ENCODE measurements around the gene GH1.
"Not testable (repeated sequence)": the region's sequence is repeated elsewhere in the genome, so short reads cannot be mapped to it uniquely, and the experiment has no call there.

Gene GH1

DNA sequence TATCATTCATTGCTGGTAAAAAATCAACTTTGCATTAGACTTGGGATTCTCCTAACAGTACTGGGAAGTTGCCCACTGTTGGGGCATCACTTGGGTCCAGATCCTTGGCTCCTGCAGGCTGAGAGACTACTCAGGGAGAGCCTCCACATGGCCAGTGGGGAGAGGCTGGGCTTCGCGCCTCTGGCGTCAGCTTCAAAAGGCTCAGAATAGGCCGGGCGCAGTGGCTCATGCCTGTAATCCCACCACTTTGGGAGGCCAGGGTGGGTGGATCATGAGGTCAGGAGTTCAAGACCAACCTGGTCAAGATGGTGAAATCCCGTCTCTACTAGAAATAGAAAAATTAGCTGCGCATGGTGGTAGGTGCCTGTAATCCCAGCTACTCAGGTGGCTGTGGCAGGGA lies 4.2 kb downstream of the GH1 start:
- Histone ChIP-seq H3K27me3 (ENCODE audit: insufficient read depth, low read depth) (peaks cover 16% of the 10 kb centered on the region; the same call in 1 of the 2 replicates), H3K27ac (no peak overlapping the region), H4K20me1 (ENCODE audit: insufficient read depth) (no peaks in the 10 kb centered on the region), H3K4me1 (ENCODE audit: low read depth, poor library complexity, severe bottlenecking) (no peaks in the 10 kb centered on the region), H3K9ac (no peak overlapping the region), H3K4me2 (no peak overlapping the region), H3K79me2 (ENCODE audit: insufficient read depth, low read depth) (no peaks in the 10 kb centered on the region), H3K36me3 (ENCODE audit: insufficient read depth) (no peaks in the 10 kb centered on the region), H3K4me3 (IDR thresholded peaks at IDR 0.05; ENCODE audit: insufficient read depth, low read depth, low read length) (no peak overlapping the region), H2AFZ (ENCODE audit: low read depth) (no peak overlapping the region)
- TF ChIP-seq, protein P1, sequence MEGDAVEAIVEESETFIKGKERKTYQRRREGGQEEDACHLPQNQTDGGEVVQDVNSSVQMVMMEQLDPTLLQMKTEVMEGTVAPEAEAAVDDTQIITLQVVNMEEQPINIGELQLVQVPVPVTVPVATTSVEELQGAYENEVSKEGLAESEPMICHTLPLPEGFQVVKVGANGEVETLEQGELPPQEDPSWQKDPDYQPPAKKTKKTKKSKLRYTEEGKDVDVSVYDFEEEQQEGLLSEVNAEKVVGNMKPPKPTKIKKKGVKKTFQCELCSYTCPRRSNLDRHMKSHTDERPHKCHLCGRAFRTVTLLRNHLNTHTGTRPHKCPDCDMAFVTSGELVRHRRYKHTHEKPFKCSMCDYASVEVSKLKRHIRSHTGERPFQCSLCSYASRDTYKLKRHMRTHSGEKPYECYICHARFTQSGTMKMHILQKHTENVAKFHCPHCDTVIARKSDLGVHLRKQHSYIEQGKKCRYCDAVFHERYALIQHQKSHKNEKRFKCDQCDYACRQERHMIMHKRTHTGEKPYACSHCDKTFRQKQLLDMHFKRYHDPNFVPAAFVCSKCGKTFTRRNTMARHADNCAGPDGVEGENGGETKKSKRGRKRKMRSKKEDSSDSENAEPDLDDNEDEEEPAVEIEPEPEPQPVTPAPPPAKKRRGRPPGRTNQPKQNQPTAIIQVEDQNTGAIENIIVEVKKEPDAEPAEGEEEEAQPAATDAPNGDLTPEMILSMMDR (conservative IDR thresholded peaks at IDR 0.05; ENCODE audit: low read depth, low read length): no peak

DNA sequence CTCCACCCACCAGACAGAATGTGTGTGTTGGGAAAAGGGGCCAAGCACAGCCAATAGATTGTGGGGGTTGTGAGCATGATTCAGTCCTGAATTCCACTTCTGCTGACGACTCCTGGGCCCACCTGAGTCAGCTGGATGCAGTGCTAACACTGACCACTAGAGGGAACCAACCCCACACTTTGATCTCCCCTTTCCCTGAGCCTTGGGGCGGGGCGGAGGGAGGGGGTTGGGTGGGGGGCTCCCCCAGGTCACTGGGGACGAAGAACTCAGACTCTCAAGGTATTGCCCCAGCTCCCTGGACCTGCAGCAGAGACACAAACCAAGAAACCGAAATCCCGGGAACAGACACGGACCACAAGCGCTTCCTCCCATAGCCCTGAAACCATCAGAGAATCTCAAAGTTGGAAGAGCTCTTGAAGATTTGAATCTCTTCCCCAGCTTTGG lies 7.0 kb downstream of the GH1 start:
- Histone ChIP-seq H3K4me3 (IDR thresholded peaks at IDR 0.05; ENCODE audit: insufficient read depth, low read depth, low read length) (no peak overlapping the region), H3K36me3 (ENCODE audit: insufficient read depth) (no peaks in the 10 kb centered on the region), H3K9ac (no peak overlapping the region), H3K27me3 (ENCODE audit: insufficient read depth, low read depth) (peaks cover 5% of the 10 kb centered on the region; the same call in 1 of the 2 replicates), H4K20me1 (ENCODE audit: insufficient read depth) (no peaks in the 10 kb centered on the region), H3K4me1 (ENCODE audit: low read depth, poor library complexity, severe bottlenecking) (no peaks in the 10 kb centered on the region), H3K4me2 (no peak overlapping the region), H2AFZ (ENCODE audit: low read depth) (no peak overlapping the region), H3K27ac (no peak overlapping the region), H3K79me2 (ENCODE audit: insufficient read depth, low read depth) (no peaks in the 10 kb centered on the region)
- TF ChIP-seq, protein P1 (conservative IDR thresholded peaks at IDR 0.05; ENCODE audit: low read depth, low read length): peak; percentile 80

DNA sequence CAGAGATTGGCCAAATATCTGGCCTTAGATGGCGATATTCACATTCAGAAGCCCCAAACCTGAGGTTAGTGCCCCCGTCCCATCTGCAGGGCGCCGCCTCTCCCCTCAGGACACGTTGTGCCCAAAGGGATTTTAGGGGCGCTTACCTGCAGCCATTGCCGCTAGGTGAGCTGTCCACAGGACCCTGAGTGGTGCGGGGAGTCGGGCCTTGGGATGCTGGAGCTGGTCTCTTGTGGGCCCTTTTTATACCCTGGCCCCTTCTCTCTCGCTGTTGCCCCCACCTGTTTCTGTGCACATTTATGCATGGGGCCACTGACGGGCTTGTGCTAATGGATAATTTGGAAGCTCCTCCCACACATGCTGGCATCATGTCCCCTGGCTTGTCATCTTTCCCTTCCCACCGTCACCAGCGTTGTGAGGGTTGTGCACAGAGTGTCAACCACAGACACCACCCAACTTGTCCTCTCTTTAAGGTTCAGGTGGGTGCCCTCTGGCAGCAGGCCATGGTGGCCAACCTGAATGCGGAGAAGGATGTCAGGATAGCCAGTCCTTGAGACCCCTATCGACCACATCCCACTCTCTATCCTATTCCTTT lies 7.5 kb downstream of the GH1 start, which contains the start of gene CSHL1:
CSHL1 (minus strand) TSS at position 218 of the 595 bp plus-strand sequence; CDS start at position 156, 62 bp downstream.
- H3K4me1 ChIP-seq (ENCODE audit: low read depth, poor library complexity, severe bottlenecking): no peaks in the 10 kb centered on the region
- no peak within 1 kb of the TSS for H3K27ac ChIP-seq
- H3K4me2 ChIP-seq: no peak within 1 kb of the TSS
- H3K4me3 ChIP-seq (IDR thresholded peaks at IDR 0.05; ENCODE audit: insufficient read depth, low read depth, low read length): no peak within 1 kb of the TSS
- TF ChIP-seq, protein P1 (conservative IDR thresholded peaks at IDR 0.05; ENCODE audit: low read depth, low read length): no peak
- no peaks in the 10 kb centered on the region for H4K20me1 ChIP-seq (ENCODE audit: insufficient read depth)
- H3K79me2 ChIP-seq (ENCODE audit: insufficient read depth, low read depth): no peaks in the 10 kb centered on the region
- H2AFZ ChIP-seq (ENCODE audit: low read depth): no peak within 1 kb of the TSS
- H3K27me3 ChIP-seq (ENCODE audit: insufficient read depth, low read depth): peaks cover 4% of the 10 kb centered on the region; the same call in 1 of the 2 replicates
- no peak within 1 kb of the TSS for H3K9ac ChIP-seq
- H3K36me3 ChIP-seq (ENCODE audit: insufficient read depth): no peaks in the 10 kb centered on the region

DNA sequence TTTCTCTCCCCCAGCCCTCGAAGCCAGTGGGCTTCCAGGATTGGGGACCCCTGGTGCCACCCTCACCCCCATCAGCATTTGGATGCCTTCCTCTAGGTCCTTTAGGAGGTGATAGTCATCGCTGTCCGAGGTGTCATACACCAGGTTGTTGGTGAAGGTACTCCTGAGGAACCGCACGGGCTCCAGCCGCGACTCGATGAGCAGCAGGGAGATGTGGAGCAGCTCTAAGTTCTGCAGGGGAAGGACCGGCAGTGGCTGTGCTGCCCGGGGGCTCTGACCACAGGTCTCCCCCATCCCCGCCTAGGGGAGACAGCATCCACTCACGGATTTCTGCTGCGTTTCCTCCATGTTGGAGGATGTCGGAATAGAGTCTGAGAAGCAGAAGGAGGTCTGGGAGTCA lies 8.5 kb downstream of the GH1 start:
- no peak overlapping the region for H3K4me3 ChIP-seq (IDR thresholded peaks at IDR 0.05; ENCODE audit: insufficient read depth, low read depth, low read length)
- H3K36me3 ChIP-seq (ENCODE audit: insufficient read depth): no peaks in the 10 kb centered on the region
- no peak overlapping the region for H2AFZ ChIP-seq (ENCODE audit: low read depth)
- H3K9ac ChIP-seq: no peak overlapping the region
- H3K4me1 ChIP-seq (ENCODE audit: low read depth, poor library complexity, severe bottlenecking): no peaks in the 10 kb centered on the region
- no peaks in the 10 kb centered on the region for H3K79me2 ChIP-seq (ENCODE audit: insufficient read depth, low read depth)
- no peak overlapping the region for H3K27ac ChIP-seq
- H3K27me3 ChIP-seq (ENCODE audit: insufficient read depth, low read depth): peaks cover 4% of the 10 kb centered on the region; the same call in 1 of the 2 replicates
- H3K4me2 ChIP-seq: no peak overlapping the region
- H4K20me1 ChIP-seq (ENCODE audit: insufficient read depth): no peaks in the 10 kb centered on the region
- TF ChIP-seq, protein P1 (conservative IDR thresholded peaks at IDR 0.05; ENCODE audit: low read depth, low read length): no peak

DNA sequence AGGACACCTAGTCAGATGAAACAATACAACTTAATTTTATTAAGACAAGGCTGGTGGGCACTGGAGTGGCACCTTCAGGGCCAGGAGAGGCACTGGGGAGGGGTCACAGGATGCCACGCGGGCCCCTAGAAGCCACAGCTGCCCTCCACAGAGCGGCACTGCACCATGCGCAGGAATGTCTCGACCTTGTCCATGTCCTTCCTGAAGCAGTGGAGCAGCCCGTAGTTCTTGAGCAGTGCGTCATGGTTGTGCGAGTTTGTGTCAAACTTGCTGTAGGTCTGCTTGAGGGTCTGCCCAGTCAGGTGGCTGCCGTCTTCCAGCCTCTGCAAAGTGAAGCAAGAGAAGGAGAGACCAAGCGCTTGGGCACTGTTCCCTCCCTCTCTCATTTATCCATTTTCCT lies 9.1 kb downstream of the GH1 start:
- not testable (repeated sequence) for H3K9ac ChIP-seq; H2AFZ ChIP-seq (ENCODE audit: low read depth); H3K4me3 ChIP-seq (IDR thresholded peaks at IDR 0.05; ENCODE audit: insufficient read depth, low read depth, low read length); H3K79me2 ChIP-seq (ENCODE audit: insufficient read depth, low read depth); H3K4me1 ChIP-seq (ENCODE audit: low read depth, poor library complexity, severe bottlenecking); H3K36me3 ChIP-seq (ENCODE audit: insufficient read depth); H4K20me1 ChIP-seq (ENCODE audit: insufficient read depth); H3K27me3 ChIP-seq (ENCODE audit: insufficient read depth, low read depth); H3K4me2 ChIP-seq; H3K27ac ChIP-seq

Measured in KMS-11 (cell line).